ENCODE results near the gene MDM2.

GRCh38 chr12:68894276-68894855, 86.4 kb downstream of the MDM2 start:
- TF ChIP-seq EZH2phosphoT487 (IDR thresholded peaks at IDR 0.05; ENCODE audit: borderline replicate concordance, low read depth, low read length) (no peak), CTCF (conservative IDR thresholded peaks at IDR 0.05; ENCODE audit: low read length) (no peak)

All from OCI-LY7 (cell line).